Body of pancreas (tissue), 4 donors: Measurements from ENCODE around the gene LRRIQ1.

Experiments used
- CTCF ChIP-seq, 7 experiments: fragments of 450-650 bp in 4 of 7; fragments of 200-600 bp in 3 of 7; sonication (generic) in 3 of 7; IDR thresholded peaks; one replicate each; pipeline ENCODE4 v1.5.1; 2016 to 2019; ENCODE audit warnings: antibody characterized with exemption in 7 of 7
- POLR2A ChIP-seq, 3 donors: fragments of 450-650 bp; IDR thresholded peaks; one replicate each; pipeline ENCODE4 v1.6.1; 2016; ENCODE audit warnings: antibody characterized with exemption in 3 of 3, mild to moderate bottlenecking in 2 of 3

GRCh38 chr12:85072826-85073225 lies 36.7 kb downstream of the LRRIQ1 start:
- TF ChIP-seq POLR2A (IDR thresholded peaks at IDR 0.05) = no peak
- no peak for TF ChIP-seq CTCF (IDR thresholded peaks at IDR 0.05)
